ENCODE measurements around the gene BABAM2. TPM values are rescaled to one million over a fixed set of nuclear protein-coding genes. Genes with fewer than 3 reads are reported as not detected.

BABAM2 gene
- total RNA-seq, 3 donors from 2014 or later, result 34.8 to 42.4 (median 41.3) TPM

DNA sequence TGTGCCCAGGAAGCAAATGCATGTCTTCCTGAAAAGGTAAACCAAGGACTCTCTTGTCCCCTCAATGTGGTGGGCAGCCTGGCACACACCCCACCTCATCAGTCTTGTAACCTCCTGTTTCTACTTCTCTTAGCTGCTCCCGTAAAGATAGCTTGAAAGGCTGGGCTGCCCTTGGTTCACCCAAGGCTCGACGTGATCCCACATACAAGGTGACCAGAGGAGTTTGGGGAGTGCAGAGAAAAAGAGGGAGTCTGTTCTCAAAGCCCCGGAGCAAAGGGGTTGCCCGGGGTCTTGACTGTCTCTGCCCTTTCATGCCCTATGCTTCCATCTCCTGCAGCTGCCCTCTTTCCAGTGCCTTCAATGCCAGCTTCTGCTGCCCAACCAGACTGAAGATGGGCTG is 483.8 kb downstream of the BABAM2 start:
- H3K36me3 ChIP-seq (ENCODE audit: low read depth), result no peaks in the 10 kb centered on the region
- no peaks in the 10 kb centered on the region for H3K9me3 ChIP-seq
- no peak for ATAC-seq
- DNase-seq, result peak in 1 of 3 donors; percentile 32
- intact Hi-C loops (cut with DNase I, micrococcal nuclease), result no loop called here
- no peak for TF ChIP-seq CTCF (IDR thresholded peaks at IDR 0.05)
- no peak overlapping the region for H3K4me3 ChIP-seq
- peaks cover 36% of the 10 kb centered on the region for H3K4me1 ChIP-seq (ENCODE audit: low read depth)

DNA sequence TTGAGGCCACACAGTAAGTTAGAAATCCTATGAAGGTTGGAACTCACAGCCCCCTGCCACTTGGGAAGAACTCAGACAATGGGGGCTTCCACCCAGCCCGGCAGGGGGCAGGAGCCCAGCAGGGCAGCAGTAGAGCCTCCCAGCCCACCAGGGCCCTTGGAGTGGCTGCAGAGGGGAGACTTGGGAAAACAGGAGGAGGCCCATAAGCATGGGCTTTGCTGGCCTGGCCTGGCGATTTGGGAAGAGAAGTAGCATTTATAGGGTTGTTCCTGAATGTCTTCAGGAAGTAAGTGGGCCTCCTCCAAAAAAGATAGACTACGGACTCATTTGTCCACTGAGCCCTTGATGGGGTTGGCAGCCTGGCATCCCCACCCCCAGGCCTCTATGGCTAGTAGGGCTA is 484.7 kb downstream of the BABAM2 start:
- peaks cover 39% of the 10 kb centered on the region for H3K4me1 ChIP-seq (ENCODE audit: low read depth)
- intact Hi-C loops (cut with DNase I, micrococcal nuclease), result no loop called here

GRCh38 chr2:28375742-28376631 is 485.5 kb downstream of the BABAM2 start:
- ATAC-seq (no peak), DNase-seq (peak in 1 of 3 donors; percentile 52)
- TF ChIP-seq CTCF (IDR thresholded peaks at IDR 0.05), result no peak
- intact Hi-C loops (cut with DNase I, micrococcal nuclease), result no loop called here
- Histone ChIP-seq H3K4me1 (ENCODE audit: low read depth) (peaks cover 39% of the 10 kb centered on the region), H3K36me3 (ENCODE audit: low read depth) (no peaks in the 10 kb centered on the region), H3K9me3 (no peaks in the 10 kb centered on the region), H3K4me3 (no peak overlapping the region)

More for the DNA sequence above, 484.7 kb downstream of the BABAM2 start:
- Histone ChIP-seq H3K4me3 (no peak overlapping the region), H3K36me3 (ENCODE audit: low read depth) (no peaks in the 10 kb centered on the region), H3K9me3 (no peaks in the 10 kb centered on the region)
- ATAC-seq (no peak), DNase-seq (no peak)
- no peak for TF ChIP-seq CTCF (IDR thresholded peaks at IDR 0.05)

DNA sequence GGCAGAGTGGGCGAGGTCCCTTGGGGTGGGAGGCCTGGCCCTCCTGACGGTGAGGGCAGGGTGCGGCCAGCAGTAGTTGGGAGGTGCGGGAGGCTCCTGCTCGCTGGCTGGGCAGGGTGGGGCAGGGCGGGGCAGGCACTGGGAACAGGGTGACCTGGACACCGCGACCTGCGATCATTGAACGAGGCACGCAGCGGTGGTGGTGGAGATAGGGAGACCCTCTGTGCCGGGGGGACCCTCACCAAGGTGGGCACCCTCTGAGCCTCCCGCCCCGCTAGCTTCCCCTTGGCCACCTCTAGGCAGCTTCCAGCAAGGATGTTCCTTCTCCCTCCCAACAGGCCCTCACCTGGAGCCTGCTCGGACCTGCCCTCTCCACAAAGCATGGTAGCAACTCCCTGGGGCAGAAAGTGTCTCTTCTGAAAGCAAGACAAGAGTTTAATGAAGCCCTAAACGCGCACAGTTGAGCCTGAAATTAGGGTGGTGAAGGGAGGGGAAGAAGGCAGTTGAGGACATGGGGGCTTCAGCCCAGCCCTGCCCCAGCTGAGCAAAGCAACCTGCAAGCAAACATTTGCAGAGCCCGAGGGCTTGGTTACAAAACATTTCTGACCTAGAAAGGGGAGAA is 486.8 kb downstream of the BABAM2 start:
- ATAC-seq, result peak; percentile 75
- H3K36me3 ChIP-seq (ENCODE audit: low read depth), result no peaks in the 10 kb centered on the region
- TF ChIP-seq CTCF (IDR thresholded peaks at IDR 0.05), result no peak
- intact Hi-C loops (cut with DNase I, micrococcal nuclease), result no loop called here
- no peak overlapping the region for H3K4me3 ChIP-seq
- H3K4me1 ChIP-seq (ENCODE audit: low read depth), result peaks cover 51% of the 10 kb centered on the region
- DNase-seq, result peak; percentile 88 to 93 (median 91)
- no peaks in the 10 kb centered on the region for H3K9me3 ChIP-seq

- DNase-seq (peak; percentile 87 to 90 (median 87)), ATAC-seq (peak; percentile 83)
- intact Hi-C loops (cut with DNase I, micrococcal nuclease), result no loop called here
- H3K36me3 ChIP-seq (ENCODE audit: low read depth), result no peaks in the 10 kb centered on the region
- no peaks in the 10 kb centered on the region for H3K9me3 ChIP-seq
- H3K4me3 ChIP-seq, result no peak overlapping the region
- H3K4me1 ChIP-seq (ENCODE audit: low read depth), result peaks cover 56% of the 10 kb centered on the region
- no peak for TF ChIP-seq CTCF (IDR thresholded peaks at IDR 0.05)
Measured at GRCh38 chr2:28377984-28378678, 487.6 kb downstream of the BABAM2 start.

All from mucosa of descending colon (tissue), 3 donors.